Measurements from ENCODE around the gene RPLP2.

RPLP2 gene

GRCh38 chr11:833114-833791, 23.5 kb downstream of the RPLP2 start:
- FAIRE-seq: no peak
- DNase-seq (ENCODE audit: insufficient read length, low spot score): no peak

GRCh38 chr11:833849-834311, 24.1 kb downstream of the RPLP2 start:
- FAIRE-seq (no peak), DNase-seq (ENCODE audit: insufficient read length, low spot score) (no peak)

GRCh38 chr11:834371-835316, 24.9 kb downstream of the RPLP2 start:
- DNase-seq (ENCODE audit: insufficient read length, low spot score): no peak
- FAIRE-seq: no peak

GRCh38 chr11:836274-836673, 26.5 kb downstream of the RPLP2 start:
- FAIRE-seq: no peak
- DNase-seq (ENCODE audit: insufficient read length, low spot score): no peak

- FAIRE-seq (no peak), DNase-seq (ENCODE audit: insufficient read length, low spot score) (no peak)
These were observed 26.9 kb downstream of the RPLP2 start for GRCh38 chr11:836700-837099.

- DNase-seq (ENCODE audit: insufficient read length, low spot score) (no peak), FAIRE-seq (no peak)
These were observed 27.6 kb downstream of the RPLP2 start for GRCh38 chr11:837189-837989.

GRCh38 chr11:837990-838307, 28.2 kb downstream of the RPLP2 start:
- FAIRE-seq: no peak
- DNase-seq (ENCODE audit: insufficient read length, low spot score): no peak

- FAIRE-seq: no peak
- no peak for DNase-seq (ENCODE audit: insufficient read length, low spot score)
These were observed 28.9 kb downstream of the RPLP2 start for GRCh38 chr11:838441-839279.

GRCh38 chr11:839280-839623, 29.5 kb downstream of the RPLP2 start:
- DNase-seq (ENCODE audit: insufficient read length, low spot score) (no peak), FAIRE-seq (no peak)

GRCh38 chr11:839875-840617, 30.3 kb downstream of the RPLP2 start:
- no peak for DNase-seq (ENCODE audit: insufficient read length, low spot score)

GRCh38 chr11:841981-842369, 32.2 kb downstream of the RPLP2 start:
- FAIRE-seq: peak; percentile 18
- DNase-seq (ENCODE audit: insufficient read length, low spot score): no peak

More at GRCh38 chr11:839875-840617, 30.3 kb downstream of the RPLP2 start:
- no peak for FAIRE-seq

GRCh38 chr11:842370-843002, 32.7 kb downstream of the RPLP2 start, which contains the start of the genes POLR2L and TSPAN4:
TSS of gene POLR2L (minus strand) at chr11:842529. CDS start at chr11:842508, 21 bp downstream.
TSS of gene TSPAN4 (plus strand) at chr11:842852. CDS start at chr11:850305, 7,453 bp downstream.
- FAIRE-seq: peak; percentile 91

GRCh38 chr11:843086-843734, 33.4 kb downstream of the RPLP2 start:
- FAIRE-seq: no peak
- DNase-seq (ENCODE audit: insufficient read length, low spot score): no peak

More at GRCh38 chr11:842370-843002, 32.7 kb downstream of the RPLP2 start, which contains the start of the genes POLR2L and TSPAN4:
- DNase-seq (ENCODE audit: insufficient read length, low spot score): peak; percentile 95

GRCh38 chr11:843818-844692, 34.3 kb downstream of the RPLP2 start:
- DNase-seq (ENCODE audit: insufficient read length, low spot score): no peak
- no peak for FAIRE-seq

GRCh38 chr11:844693-845644, 35.2 kb downstream of the RPLP2 start:
- FAIRE-seq: no peak

GRCh38 chr11:845872-846495, 36.2 kb downstream of the RPLP2 start:
- DNase-seq (ENCODE audit: insufficient read length, low spot score): no peak
- FAIRE-seq: no peak

More at GRCh38 chr11:844693-845644, 35.2 kb downstream of the RPLP2 start:
- no peak for DNase-seq (ENCODE audit: insufficient read length, low spot score)
